B cell (primary cell): ENCODE measurements around the gene MRPS25.

ENCODE experiments used
- EZH2 ChIP-seq: IDR thresholded peaks from 2 replicates; pipeline ENCODE4 v1.6.1; 2012; ENCODE audit warnings: borderline replicate concordance, low read depth, mild to moderate bottlenecking, moderate library complexity, low read length; ENCODE audit not compliant: insufficient read depth, poor library complexity, severe bottlenecking
- TF ChIP-seq, protein P1 (sequence below): fragments of 200-600 bp; IDR thresholded peaks from one replicate; pipeline ENCODE4 v1.8.0; 2022; ENCODE audit warnings: antibody characterized with exemption, mild to moderate bottlenecking

GRCh38 chr3:15023249-15023648 is 41.9 kb downstream of the MRPS25 start:
- no peak for TF ChIP-seq EZH2
- TF ChIP-seq, protein P1, sequence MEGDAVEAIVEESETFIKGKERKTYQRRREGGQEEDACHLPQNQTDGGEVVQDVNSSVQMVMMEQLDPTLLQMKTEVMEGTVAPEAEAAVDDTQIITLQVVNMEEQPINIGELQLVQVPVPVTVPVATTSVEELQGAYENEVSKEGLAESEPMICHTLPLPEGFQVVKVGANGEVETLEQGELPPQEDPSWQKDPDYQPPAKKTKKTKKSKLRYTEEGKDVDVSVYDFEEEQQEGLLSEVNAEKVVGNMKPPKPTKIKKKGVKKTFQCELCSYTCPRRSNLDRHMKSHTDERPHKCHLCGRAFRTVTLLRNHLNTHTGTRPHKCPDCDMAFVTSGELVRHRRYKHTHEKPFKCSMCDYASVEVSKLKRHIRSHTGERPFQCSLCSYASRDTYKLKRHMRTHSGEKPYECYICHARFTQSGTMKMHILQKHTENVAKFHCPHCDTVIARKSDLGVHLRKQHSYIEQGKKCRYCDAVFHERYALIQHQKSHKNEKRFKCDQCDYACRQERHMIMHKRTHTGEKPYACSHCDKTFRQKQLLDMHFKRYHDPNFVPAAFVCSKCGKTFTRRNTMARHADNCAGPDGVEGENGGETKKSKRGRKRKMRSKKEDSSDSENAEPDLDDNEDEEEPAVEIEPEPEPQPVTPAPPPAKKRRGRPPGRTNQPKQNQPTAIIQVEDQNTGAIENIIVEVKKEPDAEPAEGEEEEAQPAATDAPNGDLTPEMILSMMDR = no peak
